PC-9 (cell line): ENCODE measurements around the gene GXYLT2. TPM values are rescaled to one million over a fixed set of nuclear protein-coding genes. Genes with fewer than 3 reads are reported as not detected.

ENCODE experiments used
- BruUV-seq: library from RNA; stranded (reverse); fragments of 400-500 nt; replicated peaks from 2 replicates; lab custom pipeline; 2021; lab: Mats Ljungman, UMichigan
- CTCF ChIA-PET: fragments of 300-600 bp; sonication (Branson Sonifier 250); formaldehyde crosslinking; loops from one replicate; lab custom pipeline; 2022; ENCODE audit warnings: antibody characterized with exemption; lab: Charles Lee
- POLR2A ChIA-PET: fragments of 300-600 bp; sonication (Branson Sonifier 250); formaldehyde crosslinking; loops from one replicate; lab custom pipeline; 2022; ENCODE audit warnings: antibody characterized with exemption; ENCODE audit not compliant: unreplicated experiment; lab: Charles Lee
- DNase-seq, 2 experiments: peaks; one replicate each; pipeline versions ENCODE4 v3.0.0 to v3.0.0-alpha.2; 2015 to 2022; ENCODE audit warnings: mixed read lengths in 1 of 2
- H2AFZ ChIP-seq: fragments of 200-600 bp; sonication (generic); 2 replicates; pipeline ENCODE4 v1.8.1; 2017; ENCODE audit warnings: antibody characterized with exemption
- H3F3A ChIP-seq: fragments of 200-600 bp; sonication (generic); 2 replicates; pipeline ENCODE4 v1.8.1; 2017; ENCODE audit warnings: antibody characterized with exemption, mild to moderate bottlenecking, low read depth; ENCODE audit not compliant: insufficient read depth
- H3K27ac ChIP-seq: fragments of 200-600 bp; sonication (generic); 2 replicates; pipeline ENCODE4 v1.6.1; 2016; ENCODE audit warnings: mixed run types
- H3K27me3 ChIP-seq: fragments of 200-600 bp; sonication (generic); 2 replicates; pipeline ENCODE4 v1.6.1; 2016; ENCODE audit warnings: low read depth, mixed run types; ENCODE audit not compliant: insufficient read depth
- H3K36me3 ChIP-seq: fragments of 200-600 bp; sonication (generic); 2 replicates; pipeline ENCODE4 v1.6.1; 2016; ENCODE audit warnings: low read depth, mixed run types
- H3K4me1 ChIP-seq: fragments of 200-600 bp; sonication (generic); replicated peaks from 2 replicates; pipeline ENCODE4 v1.6.1; 2016; ENCODE audit warnings: mixed run types; ENCODE audit not compliant: insufficient read depth
- H3K4me2 ChIP-seq: fragments of 200-600 bp; sonication (generic); 2 replicates; pipeline ENCODE4 v1.6.1; 2017; ENCODE audit warnings: mixed run types
- H3K4me3 ChIP-seq: fragments of 200-600 bp; sonication (generic); 2 replicates; pipeline ENCODE4 v1.6.1; 2016; ENCODE audit warnings: mixed run types
- H3K79me2 ChIP-seq: fragments of 200-600 bp; sonication (generic); 2 replicates; pipeline ENCODE4 v1.6.1; 2017; ENCODE audit warnings: low read depth, mixed run types
- H3K9me2 ChIP-seq: fragments of 200-600 bp; sonication (generic); 2 replicates; pipeline ENCODE4 v1.8.1; 2017; ENCODE audit warnings: mild to moderate bottlenecking; ENCODE audit not compliant: insufficient read depth
- H3K9me3 ChIP-seq: fragments of 200-600 bp; sonication (generic); 2 replicates; pipeline ENCODE4 v1.8.1; 2016; ENCODE audit warnings: low read depth; ENCODE audit not compliant: insufficient read depth
- H4K20me1 ChIP-seq: fragments of 200-600 bp; sonication (generic); 2 replicates; pipeline ENCODE4 v1.8.1; 2017; ENCODE audit not compliant: insufficient read depth
- EZH2 ChIP-seq: fragments of 200-600 bp; sonication (generic); IDR thresholded peaks from 2 replicates; pipeline ENCODE4 v1.8.0; 2017; ENCODE audit warnings: antibody characterized with exemption, low read depth
- intact Hi-C: fragments of 100-400 bp; cut with micrococcal nuclease; formaldehyde crosslinking; loops from one replicate; pipeline ENCODE4 v1.10.0; 2022; ENCODE audit not compliant: unreplicated experiment
- total RNA-seq: library from RNA; stranded (reverse); gene quantifications from 2 replicates; pipeline ENCODE4 v1.2.3, GENCODE V29; 2021
- TF ChIP-seq, protein P1 (sequence below): fragments of 200-600 bp; sonication (generic); conservative IDR thresholded peaks from 2 replicates; pipeline ENCODE4 v1.6.1; 2017; ENCODE audit warnings: mixed run types, antibody characterized with exemption, mild to moderate bottlenecking, moderate library complexity

GXYLT2 gene
- total RNA-seq, 1 experiment from 2014 or later, result 2.9 TPM

DNA sequence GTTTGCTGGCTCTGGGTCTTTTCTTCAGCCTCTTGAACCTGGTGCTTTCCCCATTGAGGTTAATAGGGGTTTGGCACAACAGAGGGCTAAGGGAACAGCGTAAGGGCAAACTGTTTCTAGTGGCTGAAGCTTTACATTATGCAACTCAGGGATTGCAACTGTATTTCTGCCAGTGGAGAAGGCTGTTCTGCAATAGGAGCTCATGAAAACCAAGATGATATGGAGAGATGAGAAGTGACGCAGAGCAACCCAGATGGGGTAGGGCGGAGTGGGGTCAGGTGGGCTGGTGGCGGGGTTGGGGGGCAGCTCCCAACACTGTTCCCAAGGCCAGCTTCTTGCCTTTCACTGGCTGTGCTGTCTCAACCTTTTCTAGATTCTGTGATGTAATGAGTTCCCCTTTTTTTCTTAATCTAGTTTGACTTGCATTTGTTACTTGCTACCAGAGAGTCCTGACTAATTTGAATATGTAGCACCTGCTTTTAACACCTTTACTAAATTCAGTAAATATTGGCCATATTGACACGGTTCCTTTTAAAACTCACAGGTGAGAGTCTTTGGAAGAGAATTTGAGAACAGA is 7.2 kb downstream of the GXYLT2 start:
- Histone ChIP-seq H3K27me3 (no peaks in the 10 kb centered on the region), H2AFZ (no peak overlapping the region), H3F3A (peaks cover 26% of the 10 kb centered on the region), H3K4me1 (peaks cover 29% of the 10 kb centered on the region), H4K20me1 (no peaks in the 10 kb centered on the region), H3K79me2 (no peaks in the 10 kb centered on the region), H3K9me3 (no peaks in the 10 kb centered on the region), H3K36me3 (no peaks in the 10 kb centered on the region), H3K4me2 (no peak overlapping the region), H3K27ac (no peak overlapping the region), H3K9me2 (no peaks in the 10 kb centered on the region), H3K4me3 (no peak overlapping the region)
- ChIA-PET CTCF (no interaction called here), POLR2A (no interaction called here)
- no TSS peak for BruUV-seq
- TF ChIP-seq, protein P1, sequence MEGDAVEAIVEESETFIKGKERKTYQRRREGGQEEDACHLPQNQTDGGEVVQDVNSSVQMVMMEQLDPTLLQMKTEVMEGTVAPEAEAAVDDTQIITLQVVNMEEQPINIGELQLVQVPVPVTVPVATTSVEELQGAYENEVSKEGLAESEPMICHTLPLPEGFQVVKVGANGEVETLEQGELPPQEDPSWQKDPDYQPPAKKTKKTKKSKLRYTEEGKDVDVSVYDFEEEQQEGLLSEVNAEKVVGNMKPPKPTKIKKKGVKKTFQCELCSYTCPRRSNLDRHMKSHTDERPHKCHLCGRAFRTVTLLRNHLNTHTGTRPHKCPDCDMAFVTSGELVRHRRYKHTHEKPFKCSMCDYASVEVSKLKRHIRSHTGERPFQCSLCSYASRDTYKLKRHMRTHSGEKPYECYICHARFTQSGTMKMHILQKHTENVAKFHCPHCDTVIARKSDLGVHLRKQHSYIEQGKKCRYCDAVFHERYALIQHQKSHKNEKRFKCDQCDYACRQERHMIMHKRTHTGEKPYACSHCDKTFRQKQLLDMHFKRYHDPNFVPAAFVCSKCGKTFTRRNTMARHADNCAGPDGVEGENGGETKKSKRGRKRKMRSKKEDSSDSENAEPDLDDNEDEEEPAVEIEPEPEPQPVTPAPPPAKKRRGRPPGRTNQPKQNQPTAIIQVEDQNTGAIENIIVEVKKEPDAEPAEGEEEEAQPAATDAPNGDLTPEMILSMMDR, result no peak
- TF ChIP-seq EZH2, result no peak
- intact Hi-C loops, result no loop called here
- no peak for DNase-seq

DNA sequence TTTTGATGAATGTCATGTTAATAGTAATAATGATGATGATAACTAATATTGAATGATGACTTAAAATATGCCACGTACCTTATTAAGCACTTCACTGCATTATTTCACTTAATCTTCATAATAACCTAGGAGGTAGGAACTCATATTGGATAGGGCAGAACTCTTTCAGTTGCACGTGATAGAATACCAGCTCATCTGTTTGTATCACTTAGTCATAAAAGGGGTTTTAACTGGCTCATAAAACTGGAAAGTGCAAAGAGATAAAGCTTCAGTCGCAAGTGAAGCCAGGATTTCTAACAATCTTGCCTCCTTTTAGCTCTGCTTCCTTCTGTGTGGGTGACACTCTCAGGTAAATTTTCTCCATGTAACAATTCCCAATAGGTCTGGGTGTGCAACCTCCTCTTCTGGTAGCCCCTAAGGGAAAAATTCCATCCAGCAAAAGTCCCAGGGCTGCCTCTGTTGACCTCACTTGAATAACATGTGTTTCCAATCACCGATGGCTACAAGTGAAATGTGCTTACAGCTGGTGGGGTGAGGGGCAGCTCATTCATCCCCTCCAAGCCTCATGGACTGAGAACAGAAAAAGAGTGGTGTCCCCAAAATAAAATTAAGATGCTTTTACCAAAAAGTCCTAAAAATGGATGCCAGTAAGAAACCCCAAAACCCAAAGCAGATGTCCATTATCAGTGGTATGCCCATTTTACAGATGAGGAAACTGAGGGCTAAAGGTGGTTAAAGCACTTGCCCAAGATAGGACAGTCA is 9.3 kb downstream of the GXYLT2 start:
- no peak for DNase-seq
- Histone ChIP-seq H4K20me1 (no peaks in the 10 kb centered on the region), H3K79me2 (no peaks in the 10 kb centered on the region), H3K27ac (no peak overlapping the region), H3K36me3 (no peaks in the 10 kb centered on the region), H2AFZ (no peak overlapping the region), H3K27me3 (no peaks in the 10 kb centered on the region), H3K4me1 (peaks cover 10% of the 10 kb centered on the region), H3K4me2 (no peak overlapping the region), H3F3A (peaks cover 5% of the 10 kb centered on the region), H3K9me2 (no peaks in the 10 kb centered on the region), H3K4me3 (no peak overlapping the region), H3K9me3 (no peaks in the 10 kb centered on the region)
- no TSS peak for BruUV-seq
- CTCF ChIA-PET, result no interaction called here
- intact Hi-C loops, result no loop called here
- POLR2A ChIA-PET, result no interaction called here
- TF ChIP-seq, protein P1, result no peak
- no peak for TF ChIP-seq EZH2

DNA sequence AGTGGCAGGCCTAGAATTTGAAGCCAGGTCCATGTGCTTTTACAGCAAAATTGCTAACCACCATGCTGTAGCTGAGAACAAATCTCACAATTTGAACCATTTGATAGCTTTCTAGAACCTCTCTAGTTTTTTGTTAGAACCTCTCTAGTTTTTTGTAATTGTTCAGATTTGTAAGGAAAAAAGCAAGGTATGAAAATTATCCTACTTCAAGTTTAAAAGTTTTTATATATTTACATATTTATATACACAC is 9.8 kb downstream of the GXYLT2 start:
- no peak overlapping the region for H3K4me3 ChIP-seq
- H2AFZ ChIP-seq, result no peak overlapping the region
- H3K4me1 ChIP-seq, result peaks cover 10% of the 10 kb centered on the region
- H3K79me2 ChIP-seq, result no peaks in the 10 kb centered on the region
- peaks cover under 1% of the 10 kb centered on the region; the same call in 1 of the 2 replicates for H3F3A ChIP-seq
- no peak for TF ChIP-seq EZH2
- TF ChIP-seq, protein P1, result no peak
- POLR2A ChIA-PET, result no interaction called here
- H3K36me3 ChIP-seq, result no peaks in the 10 kb centered on the region
- intact Hi-C loops, result no loop called here
- no peaks in the 10 kb centered on the region for H3K9me2 ChIP-seq
- no peak overlapping the region for H3K4me2 ChIP-seq
- no peaks in the 10 kb centered on the region for H4K20me1 ChIP-seq
- no peaks in the 10 kb centered on the region for H3K27me3 ChIP-seq
- CTCF ChIA-PET, result no interaction called here
- DNase-seq, result no peak
- no TSS peak for BruUV-seq
- no peak overlapping the region for H3K27ac ChIP-seq
- H3K9me3 ChIP-seq, result no peaks in the 10 kb centered on the region
